HG03095 (cell line): ENCODE measurements around the gene HEATR9.
A peak's percentile ranks its signal among the peaks of the same experiment; 100 is the strongest.

Source experiments
- ATAC-seq: cut with Tn5 transposase; IDR thresholded peaks from one replicate; pipeline ENCODE4 v1.9.1; 2021; ENCODE audit warnings: moderate library complexity; ENCODE audit not compliant: unreplicated experiment

The HEATR9 gene

DNA sequence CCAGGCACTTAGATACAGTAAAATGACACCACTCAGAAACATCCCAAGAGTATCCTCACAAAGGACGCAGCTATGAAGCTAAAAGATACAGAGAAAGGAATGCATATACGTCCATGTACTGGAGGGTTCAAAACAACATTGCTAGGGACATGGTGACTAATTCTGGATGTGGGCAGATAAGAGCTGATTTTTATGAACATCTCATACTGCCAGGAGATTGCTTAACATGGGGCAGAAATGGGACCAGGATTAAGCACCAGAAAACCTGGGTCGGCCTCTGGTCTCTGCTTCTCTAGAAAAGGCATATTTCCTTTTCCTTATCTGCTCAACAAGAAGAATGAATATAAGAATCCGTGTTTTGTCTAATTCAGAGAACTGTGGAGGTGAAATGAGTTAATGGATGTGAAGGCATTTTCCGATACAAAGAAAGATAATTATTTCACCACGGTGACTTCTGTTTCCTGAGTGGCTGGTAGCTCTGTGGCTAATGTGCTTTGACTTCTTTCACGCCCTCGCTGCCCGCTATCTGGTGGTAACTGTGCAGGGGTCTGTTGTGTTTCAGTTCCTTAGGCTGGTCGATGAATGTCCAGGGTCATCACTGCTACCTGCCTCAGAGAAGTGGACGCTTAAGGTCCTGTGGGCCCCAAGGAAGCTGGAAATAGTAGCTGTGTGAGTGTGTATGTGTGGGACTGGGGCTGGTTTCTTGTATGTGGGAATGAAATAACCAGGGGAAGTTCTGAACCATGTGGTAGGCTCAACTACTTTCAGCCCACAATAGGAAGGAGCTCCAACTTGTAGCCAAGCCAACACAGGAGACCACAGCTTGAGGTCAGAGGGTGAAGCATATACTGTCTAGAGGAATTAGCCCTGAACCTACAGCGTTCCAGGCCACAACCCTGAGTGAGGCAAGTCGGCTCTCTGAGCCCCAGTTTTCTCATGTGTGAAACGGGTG, 27.2 kb upstream of the HEATR9 start:
- no peak for ATAC-seq

DNA sequence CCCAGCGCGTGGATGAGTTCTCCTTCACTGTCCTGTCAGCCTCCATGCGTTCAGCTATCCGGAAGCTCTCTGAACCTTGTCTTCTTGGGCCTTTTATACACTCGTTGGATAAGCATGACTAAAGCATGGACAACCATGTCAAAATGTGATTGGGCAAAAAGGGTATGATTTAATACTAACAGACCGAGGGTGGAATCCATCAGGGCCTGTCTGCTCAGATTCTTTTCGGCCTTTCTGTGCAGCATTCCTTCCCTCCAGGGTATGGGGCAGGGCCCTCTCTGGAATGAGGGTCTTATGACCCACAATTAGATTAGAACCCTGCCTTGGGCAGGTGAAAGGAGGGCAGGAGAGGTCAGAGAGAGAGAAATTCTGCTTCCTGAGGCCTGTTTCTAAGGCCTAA, 25.5 kb upstream of the HEATR9 start:
- ATAC-seq = no peak

DNA sequence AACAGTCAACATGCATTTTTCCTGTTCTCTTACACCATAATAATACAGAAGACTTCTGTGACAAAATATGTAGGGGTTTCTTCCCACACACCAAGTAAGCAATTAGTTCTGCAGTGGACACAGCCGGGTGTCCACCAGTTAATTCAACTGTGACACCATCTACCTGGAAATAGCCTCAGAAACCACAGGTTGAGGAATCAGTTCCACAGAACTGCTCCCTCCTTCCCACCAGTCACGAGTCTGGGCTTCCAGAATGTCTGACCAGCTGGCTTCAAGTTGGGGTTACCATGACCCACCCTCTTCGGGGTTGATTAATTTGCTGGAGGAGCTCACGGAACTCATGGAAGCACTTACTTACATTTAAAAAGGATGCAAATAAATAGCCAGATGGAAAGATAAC, 25.1 kb upstream of the HEATR9 start:
- ATAC-seq = no peak

DNA sequence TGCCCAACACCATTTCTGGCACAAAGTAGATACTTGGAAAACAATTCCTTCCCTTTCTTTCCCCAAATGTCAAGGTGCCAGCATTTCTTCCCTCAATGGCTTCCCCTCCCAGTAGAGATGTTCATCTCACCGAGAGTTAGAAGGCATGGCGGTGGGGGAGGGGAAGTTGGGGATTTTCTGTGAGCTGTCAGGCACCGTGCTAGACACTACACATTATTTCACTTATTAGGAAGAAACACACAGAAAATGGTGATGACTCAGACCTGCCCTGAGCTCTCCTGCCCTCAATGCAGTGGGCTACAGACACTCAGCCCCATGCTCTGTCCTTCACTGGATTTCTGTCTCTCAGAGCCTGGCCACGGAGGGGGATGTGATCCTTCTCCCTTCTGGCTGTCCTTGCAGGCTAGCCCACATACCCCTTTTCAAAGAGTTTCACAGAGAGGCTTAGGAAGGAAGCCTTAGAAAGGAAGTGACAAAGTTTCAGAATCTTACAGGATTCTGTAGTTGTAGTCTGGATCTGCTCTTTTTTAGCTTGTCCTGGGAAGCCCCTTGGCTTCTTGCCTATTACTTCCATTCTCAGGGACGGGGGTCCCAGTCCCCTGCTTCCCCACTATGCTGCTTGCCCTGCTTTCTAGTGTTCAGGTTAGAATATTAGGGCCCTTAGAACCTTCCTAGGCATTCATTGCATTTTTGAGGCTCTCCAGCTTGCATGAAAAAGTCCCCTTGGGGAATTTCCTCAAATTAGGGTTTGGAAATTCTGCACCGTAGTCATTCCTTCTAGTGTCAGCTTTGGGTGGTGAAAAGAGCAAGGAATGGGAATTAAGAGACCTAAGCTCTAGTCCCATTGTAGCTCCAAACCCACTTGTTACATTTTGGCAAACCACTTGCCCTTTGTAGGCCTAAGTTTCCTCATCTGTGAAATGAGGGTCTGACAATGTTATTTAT, 23.7 kb upstream of the HEATR9 start:
- ATAC-seq = no peak

DNA sequence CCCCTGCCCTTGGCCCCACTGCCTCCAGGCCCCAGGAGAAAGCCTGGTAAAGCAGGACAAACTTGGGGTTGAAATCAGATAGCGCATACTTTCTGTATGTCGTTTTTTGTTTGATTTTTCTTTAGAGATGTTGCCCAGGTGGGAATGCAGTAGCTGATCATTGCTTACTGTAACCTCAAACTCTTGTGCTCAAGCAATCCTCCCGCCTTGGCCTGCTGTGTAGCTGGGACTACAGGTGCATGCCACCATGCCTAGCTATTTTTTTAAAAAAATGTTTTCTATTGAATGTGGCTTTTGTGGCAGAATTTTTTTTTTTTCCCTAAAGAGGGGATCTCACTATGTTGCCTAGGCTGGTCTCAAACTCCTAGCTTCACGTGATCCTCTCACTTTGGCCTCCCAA, 22.6 kb upstream of the HEATR9 start:
- ATAC-seq = no peak

DNA sequence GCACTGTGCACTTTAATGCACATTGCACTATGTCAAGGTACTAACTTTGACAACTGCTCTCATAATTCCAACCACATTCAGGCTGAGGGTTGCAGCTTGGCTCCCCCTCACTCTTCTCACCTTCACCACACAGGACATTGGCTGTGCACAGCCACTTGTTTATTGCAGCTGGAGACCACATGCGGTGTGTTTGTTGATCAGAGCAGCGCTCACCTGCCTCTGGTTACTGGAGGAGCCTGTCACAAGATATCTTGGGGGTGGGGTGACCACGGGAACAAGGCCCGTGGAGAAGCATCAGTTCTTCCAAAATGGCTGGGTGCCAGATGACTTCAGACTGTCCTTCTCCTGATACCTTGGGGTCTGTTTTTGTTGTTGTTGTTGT, 22.1 kb upstream of the HEATR9 start:
- no peak for ATAC-seq

DNA sequence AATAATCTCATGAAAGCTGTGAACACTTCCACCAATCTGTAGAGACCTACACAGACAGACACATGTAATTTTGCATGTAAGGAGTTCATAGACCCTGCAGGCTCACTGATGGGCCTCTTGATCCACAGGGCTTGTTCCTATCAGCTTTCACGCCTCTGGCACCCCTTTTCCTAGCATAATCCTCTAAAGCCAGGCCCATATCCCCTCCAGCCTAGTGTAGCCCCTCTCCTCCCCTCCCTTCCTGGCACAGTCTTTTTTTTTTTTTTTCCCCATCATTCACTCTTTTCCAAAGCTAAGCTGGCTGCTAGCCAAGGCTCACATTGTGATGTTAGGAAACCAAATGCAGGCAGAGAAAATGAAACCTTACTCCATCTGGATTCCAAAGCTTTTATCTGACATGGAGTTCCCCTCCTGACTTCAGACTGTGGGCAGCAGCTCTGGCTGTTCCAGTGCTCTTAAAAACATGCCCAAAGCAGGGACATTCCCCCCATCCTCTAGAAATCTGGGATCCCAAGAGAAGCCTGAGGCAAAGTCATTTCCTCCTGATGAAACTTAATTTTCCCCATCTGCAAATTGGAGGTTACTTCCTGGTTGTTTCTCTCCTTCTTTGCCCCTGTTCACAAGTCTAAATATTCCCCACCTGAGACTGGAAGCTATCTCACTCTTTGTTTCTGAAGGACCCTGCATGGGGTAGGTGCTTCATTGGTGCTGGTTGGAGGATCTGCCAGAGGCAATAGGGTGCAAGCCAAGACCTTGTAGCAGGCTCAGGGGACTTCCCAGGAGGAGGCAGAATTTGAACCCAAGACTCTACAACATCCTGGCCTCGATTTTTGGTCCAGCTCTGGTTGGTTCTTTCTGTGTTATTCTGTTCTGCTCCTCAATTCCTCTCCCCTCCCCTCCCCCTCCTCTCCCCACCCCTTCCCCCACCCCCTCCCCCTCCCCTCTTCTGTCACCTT, 21.4 kb upstream of the HEATR9 start:
- ATAC-seq = no peak

DNA sequence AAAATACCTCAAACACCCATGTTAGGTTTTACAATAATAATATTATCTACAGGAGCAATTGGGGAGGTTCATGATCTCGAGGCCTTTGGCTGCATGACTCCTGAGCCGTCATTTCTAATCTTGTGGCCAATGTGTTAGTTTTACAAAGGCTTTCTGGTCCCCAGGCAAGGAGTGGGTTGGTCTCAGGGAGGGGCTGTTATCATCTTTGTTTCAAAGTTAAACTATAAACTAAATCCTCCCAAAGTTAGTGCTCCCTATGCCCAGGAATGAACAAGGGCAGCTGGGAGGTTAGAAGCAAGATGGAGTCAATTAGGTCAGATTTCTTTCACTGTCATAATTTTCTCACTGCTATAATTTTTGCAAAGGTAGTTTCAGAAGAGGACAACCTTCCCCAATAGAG, 20.6 kb upstream of the HEATR9 start:
- no peak for ATAC-seq

DNA sequence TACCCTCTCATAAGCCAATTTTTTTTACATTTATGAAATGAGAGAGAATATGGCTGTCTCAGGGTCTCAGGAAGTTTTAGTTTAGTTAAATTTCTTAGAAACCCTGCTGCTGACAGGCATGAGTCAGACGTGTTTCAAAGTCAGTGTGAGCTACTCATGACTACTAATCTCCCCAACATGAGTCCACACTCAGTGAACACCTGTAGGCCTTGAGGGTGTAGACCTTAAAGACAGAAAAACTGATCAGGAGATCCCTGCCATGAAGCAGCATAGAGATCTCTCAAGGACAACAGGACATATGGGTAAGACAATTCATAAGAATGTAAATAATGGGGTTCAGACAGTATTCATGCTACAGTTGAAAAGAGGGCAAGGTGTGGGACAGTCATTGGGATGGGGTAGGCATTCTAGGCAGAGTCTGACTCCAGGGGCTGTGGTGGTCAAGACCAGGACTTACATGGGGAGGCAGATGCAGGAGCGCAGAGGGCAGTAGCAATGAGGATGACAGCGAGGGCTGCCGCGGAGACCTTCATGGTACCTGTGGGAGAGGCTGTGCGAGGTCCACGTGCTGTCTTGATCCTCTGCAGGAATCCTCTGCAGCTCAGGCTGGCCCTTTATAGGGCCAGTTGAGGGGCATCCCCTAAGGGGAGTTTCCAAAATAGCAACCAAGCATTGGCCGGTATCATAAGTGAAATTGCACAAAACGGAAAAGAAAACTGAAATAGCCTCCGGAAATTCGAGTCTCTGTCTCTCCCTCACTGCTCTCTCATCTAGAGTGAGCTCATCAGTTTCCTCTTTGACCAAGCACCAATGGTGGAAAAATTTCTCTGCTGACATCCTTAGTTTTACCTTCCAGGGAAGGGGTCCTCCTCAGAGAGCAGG, 11.3 kb upstream of the HEATR9 start, which contains the start of gene CCL5:
Gene CCL5, minus strand, starts transcription at position 588 of the 882 bp plus-strand sequence.
- peak; percentile 85 for ATAC-seq

DNA sequence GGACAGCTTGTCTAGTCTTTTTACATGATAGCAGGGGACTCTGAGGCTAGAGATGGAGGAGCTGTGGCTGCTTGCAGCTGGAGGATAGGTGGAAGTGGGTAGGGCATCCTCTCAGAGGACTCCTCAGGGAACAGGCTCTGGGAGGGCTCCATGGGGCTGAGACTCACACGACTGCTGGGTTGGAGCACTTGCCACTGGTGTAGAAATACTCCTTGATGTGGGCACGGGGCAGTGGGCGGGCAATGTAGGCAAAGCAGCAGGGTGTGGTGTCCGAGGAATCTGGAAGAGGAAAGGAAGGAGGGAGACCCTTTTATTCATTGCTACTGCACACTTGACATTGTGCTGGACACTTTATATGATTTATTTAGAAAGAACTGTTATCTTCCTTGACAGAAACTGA, 9.7 kb upstream of the HEATR9 start:
- ATAC-seq = no peak

DNA sequence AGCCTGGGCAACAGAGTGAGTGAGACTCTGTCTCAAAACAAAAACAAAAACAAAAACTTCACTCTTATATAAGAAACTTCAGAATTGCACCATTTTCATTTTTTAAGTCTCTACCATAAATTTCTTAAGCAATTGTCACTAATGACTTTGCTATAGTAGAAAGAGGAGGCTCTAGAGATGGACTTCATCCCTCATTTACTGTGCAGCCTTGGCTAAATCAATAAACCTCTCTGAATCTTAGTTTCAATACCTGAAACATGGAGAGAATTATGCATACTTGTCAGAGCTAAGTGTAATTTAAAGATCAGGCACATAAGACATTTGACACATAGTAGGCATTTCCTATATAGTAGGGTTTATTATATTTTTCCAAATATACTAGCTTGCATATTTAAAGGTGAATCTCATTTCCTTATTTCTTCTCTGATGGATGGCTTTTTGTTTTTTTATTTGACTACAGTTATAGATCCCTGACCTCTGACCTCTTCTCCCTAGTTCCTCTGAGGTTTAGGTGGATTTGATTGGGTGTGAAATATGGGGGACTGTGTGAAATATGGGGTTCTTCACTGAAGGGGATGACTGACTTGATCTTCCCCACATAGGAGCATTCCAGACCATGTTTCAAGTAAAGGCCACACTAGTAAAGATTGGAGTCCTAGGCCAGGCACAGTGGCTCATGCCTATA, 8.8 kb upstream of the HEATR9 start:
- no peak for ATAC-seq

DNA sequence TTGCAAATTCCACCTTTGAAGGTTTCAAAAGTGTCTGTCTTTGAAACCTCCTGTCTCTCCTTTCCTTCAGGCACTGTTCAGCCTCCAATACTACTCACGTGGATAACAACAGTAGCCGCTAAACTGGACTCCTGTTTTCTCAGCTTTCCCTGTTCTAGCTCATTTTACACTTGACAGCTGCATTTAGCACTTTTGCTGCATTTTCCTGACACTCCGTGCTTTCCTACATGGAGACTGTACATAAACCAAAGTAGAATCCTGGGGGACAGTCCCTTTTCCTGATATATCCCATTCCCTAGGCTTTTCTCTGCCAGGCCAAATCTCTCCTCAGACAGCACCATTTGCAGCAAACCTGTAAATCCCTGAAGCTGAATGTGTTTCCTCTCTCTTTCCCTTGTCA, 7.8 kb upstream of the HEATR9 start:
- no peak for ATAC-seq

DNA sequence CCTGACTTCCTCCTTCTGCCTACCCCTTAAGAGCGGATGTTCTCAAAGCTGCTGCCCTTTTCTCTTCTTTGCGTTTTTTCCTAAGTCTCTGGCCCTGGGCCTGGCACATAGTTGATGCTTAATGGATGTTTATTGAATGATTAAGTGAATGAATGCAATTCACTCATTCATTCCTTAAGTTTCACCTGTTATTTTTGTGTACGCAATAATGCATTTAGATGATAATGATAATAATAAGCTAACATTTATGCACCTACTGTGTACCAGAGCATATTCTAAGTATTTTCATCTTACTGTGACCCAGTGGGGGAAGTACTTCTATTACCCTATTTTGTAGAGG, 7.1 kb upstream of the HEATR9 start:
- ATAC-seq = no peak

DNA sequence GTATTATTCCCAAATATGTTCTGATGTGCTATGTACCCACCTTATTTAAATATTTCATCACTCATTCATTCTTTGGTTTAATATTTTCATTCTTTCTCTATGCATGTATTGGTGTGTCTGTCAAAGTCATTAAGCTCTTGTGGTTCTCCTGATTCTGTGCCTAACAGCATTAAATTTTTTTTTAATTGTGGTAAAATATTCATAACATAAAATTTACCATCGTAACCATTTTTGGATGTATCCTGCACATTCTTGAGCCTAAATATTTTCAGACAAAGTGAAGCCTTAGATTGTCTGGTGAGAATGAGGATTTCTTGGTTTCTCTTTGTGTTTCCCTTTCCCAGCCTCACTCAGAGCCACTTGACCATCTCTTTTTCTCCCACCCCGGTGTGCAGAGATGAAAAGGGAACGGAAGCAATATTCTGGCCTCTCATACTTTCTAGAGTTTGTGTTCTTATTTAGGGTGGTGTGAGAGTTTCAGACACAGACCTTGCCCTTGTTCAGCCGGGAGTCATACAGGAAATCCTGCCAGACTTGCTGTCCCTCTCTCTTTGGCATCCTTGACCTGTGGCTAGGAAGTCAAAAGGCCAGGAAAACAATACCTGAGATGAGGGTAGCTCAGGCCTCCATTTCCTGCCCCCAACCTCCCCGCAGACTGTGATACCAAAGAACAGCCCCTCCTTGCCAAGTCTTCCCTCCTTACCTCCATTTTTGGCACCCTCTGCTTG, 6.5 kb upstream of the HEATR9 start:
- no peak for ATAC-seq

DNA sequence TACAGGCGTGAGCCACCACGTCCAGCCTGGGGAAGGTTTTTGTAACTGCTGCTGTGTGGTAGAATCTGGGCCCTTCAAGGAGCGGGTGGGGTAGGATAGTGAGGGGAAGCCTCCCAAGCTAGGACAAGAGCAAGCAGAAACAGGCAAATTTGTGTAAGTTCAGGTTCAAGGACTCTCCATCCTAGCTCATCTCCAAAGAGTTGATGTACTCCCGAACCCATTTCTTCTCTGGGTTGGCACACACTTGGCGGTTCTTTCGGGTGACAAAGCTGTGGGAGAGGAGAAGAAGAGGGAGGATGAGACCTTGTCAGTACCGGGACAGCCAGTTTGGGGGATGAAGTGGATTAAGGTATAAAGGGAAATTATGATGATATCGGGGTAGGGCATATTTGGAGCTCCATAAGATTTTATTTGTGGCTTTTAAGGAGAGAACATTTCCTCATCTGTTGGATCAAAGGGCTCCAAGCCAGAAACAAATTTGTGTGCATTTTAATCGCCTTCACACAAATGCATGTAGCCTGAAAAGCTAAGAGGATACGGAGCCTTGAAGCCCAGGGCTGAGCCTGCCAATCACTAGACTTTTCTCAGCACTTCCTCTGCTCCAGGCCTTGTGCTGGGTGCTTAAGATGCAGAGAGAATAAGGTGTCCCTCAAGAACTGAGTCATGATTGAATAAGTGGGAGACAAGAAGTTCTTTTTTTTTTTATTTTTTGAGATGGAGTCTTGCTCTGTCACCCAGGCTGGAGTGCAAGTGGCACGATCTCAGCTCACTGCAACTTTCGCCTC, 3.7 kb upstream of the HEATR9 start:
- no peak for ATAC-seq

DNA sequence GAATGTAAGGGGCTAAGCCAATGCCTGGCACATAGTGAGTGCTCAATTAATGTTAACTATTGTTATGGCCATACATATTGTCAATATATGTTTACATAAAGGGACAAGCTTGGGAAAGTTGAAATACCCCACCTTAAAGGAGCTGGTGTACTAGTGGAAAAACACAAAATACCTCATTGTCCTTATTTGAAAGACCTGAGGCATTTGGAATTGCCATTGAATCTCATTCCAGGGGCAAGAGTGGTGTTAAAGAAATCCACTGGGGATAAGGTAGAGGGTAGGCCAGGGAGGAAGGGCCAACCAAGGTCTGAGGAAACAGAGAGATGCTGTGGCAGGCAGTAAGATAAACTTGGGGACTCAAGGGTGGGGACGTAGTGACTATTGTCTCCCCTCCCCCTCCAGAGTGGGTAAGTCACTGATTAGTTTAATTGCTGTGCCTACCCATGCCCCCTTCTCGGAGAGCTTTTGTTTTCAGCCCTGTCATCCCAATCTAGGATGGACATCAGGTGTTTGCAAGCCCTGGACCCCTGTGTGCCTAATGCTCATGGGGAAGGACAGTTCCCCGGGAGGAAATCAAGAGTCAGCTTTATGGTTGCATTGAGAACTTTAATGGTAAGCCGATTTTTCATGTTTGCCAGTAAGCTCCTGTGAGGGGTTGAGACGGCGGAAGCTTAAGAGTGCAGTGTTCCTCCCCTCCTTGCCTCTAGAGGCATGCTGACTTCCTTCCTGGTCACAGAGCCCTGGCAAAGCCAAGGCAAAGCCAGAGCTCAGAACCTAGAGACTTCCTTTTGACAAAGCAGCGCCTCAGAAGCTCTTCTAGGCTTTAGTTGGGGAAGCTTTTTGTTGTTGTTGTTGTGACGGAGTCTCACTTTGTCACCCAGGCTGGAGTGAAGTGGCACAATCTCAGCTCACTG, 2.5 kb upstream of the HEATR9 start:
- no peak for ATAC-seq

DNA sequence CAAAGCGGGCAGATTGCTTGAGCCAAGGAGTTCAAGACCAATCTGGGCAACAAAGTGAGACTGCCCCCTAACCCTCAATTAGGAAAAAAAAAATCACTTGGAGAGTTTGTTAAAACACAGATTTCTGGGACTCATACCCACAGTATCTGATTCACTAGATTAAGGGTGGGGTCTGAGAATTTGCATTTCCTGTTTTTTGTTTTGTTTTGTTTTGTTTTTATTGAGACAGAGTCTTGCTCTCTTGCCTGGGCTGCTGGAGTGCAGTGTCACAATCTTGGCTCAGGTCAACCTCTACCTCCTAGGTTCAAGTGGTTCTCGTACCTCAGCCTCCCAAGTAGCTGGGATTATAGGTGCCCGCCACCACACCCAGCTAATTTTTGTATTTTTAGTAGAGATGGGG, 1.1 kb downstream of the HEATR9 start:
- no peak for ATAC-seq
